ENCODE measurements around the gene PROX1. TPM values are rescaled to one million over a fixed set of nuclear protein-coding genes. Genes with fewer than 3 reads are reported as not detected.

The PROX1 gene
- total RNA-seq, 1 donor from 2014 or later, result 0.32 TPM

DNA sequence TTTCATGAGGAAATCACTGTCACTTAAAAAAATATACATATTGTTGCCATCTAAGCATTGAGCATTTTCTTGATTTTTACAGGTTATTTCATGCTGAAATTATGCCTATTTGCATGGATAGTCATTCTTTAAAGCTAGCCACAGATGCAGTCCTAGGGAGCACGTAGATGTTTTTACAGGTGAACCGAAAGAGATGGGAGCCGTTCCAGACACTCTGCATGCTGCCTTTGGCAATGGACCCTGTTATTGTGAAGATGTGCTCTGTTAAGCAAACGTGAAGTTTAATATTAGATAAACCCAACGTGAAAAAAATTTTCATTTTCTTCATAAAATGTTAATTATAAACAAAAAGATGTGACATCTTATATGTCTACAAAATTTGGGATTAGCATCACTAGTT, 7.1 kb downstream of the PROX1 start:
- DNase-seq (ENCODE audit: low spot score), result no peak
- Mint-ChIP-seq H3K9me3 (ENCODE audit: low read depth) (no peaks in the 10 kb centered on the region), H3K4me3 (ENCODE audit: unreplicated experiment) (no peak overlapping the region), H3K27me3 (ENCODE audit: low read depth) (peaks cover 57% of the 10 kb centered on the region), H3K4me1 (ENCODE audit: low read depth) (no peaks in the 10 kb centered on the region), H3K27ac (ENCODE audit: unreplicated experiment) (no peak overlapping the region), H3K36me3 (ENCODE audit: low read depth) (no peaks in the 10 kb centered on the region)
- no peak for TF ChIP-seq CTCF (IDR thresholded peaks at IDR 0.05)

GRCh38 chr1:213995603-213996002, 7.8 kb downstream of the PROX1 start:
- H3K4me3 Mint-ChIP-seq (ENCODE audit: unreplicated experiment), result no peak overlapping the region
- DNase-seq (ENCODE audit: low spot score), result no peak
- no peaks in the 10 kb centered on the region for H3K4me1 Mint-ChIP-seq (ENCODE audit: low read depth)
- H3K36me3 Mint-ChIP-seq (ENCODE audit: low read depth), result no peaks in the 10 kb centered on the region
- peaks cover 54% of the 10 kb centered on the region for H3K27me3 Mint-ChIP-seq (ENCODE audit: low read depth)
- no peak for TF ChIP-seq CTCF (IDR thresholded peaks at IDR 0.05)
- no peaks in the 10 kb centered on the region for H3K9me3 Mint-ChIP-seq (ENCODE audit: low read depth)
- no peak overlapping the region for H3K27ac Mint-ChIP-seq (ENCODE audit: unreplicated experiment)

DNA sequence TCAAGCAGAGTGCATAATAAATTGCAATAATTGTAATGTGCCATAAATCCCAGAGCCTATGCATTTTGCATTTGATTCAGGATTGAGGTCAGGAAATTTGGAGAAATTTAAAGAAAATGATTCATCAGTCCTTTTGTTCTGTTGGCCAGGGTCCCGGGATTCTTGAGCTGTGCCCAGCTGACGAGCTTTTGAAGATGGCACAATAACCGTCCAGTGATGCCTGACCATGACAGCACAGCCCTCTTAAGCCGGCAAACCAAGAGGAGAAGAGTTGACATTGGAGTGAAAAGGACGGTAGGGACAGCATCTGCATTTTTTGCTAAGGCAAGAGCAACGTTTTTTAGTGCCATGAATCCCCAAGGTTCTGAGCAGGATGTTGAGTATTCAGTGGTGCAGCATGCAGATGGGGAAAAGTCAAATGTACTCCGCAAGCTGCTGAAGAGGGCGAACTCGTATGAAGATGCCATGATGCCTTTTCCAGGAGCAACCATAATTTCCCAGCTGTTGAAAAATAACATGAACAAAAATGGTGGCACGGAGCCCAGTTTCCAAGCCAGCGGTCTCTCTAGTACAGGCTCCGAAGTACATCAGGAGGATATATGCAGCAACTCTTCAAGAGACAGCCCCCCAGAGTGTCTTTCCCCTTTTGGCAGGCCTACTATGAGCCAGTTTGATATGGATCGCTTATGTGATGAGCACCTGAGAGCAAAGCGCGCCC, 8.7 kb downstream of the PROX1 start:
- no peak for DNase-seq (ENCODE audit: low spot score)
- no peaks in the 10 kb centered on the region for H3K9me3 Mint-ChIP-seq (ENCODE audit: low read depth)

GRCh38 chr1:213997038-213997771, 9.4 kb downstream of the PROX1 start:
- H3K36me3 Mint-ChIP-seq (ENCODE audit: low read depth), result no peaks in the 10 kb centered on the region
- DNase-seq (ENCODE audit: low spot score), result no peak
- H3K4me3 Mint-ChIP-seq (ENCODE audit: unreplicated experiment), result no peak overlapping the region
- no peaks in the 10 kb centered on the region for H3K9me3 Mint-ChIP-seq (ENCODE audit: low read depth)
- H3K27me3 Mint-ChIP-seq (ENCODE audit: low read depth), result peaks cover 43% of the 10 kb centered on the region
- TF ChIP-seq CTCF (IDR thresholded peaks at IDR 0.05), result no peak
- H3K27ac Mint-ChIP-seq (ENCODE audit: unreplicated experiment), result no peak overlapping the region
- no peaks in the 10 kb centered on the region for H3K4me1 Mint-ChIP-seq (ENCODE audit: low read depth)

More for the DNA sequence above, 8.7 kb downstream of the PROX1 start:
- peaks cover 47% of the 10 kb centered on the region for H3K27me3 Mint-ChIP-seq (ENCODE audit: low read depth)
- no peaks in the 10 kb centered on the region for H3K36me3 Mint-ChIP-seq (ENCODE audit: low read depth)
- no peak overlapping the region for H3K27ac Mint-ChIP-seq (ENCODE audit: unreplicated experiment)
- TF ChIP-seq CTCF (IDR thresholded peaks at IDR 0.05), result no peak
- H3K4me1 Mint-ChIP-seq (ENCODE audit: low read depth), result no peaks in the 10 kb centered on the region
- H3K4me3 Mint-ChIP-seq (ENCODE audit: unreplicated experiment), result no peak overlapping the region

GRCh38 chr1:213997772-213998107, 10.0 kb downstream of the PROX1 start:
- Mint-ChIP-seq H3K4me3 (ENCODE audit: unreplicated experiment) (no peak overlapping the region), H3K4me1 (ENCODE audit: low read depth) (no peaks in the 10 kb centered on the region), H3K27ac (ENCODE audit: unreplicated experiment) (no peak overlapping the region), H3K27me3 (ENCODE audit: low read depth) (peaks cover 38% of the 10 kb centered on the region), H3K9me3 (ENCODE audit: low read depth) (no peaks in the 10 kb centered on the region), H3K36me3 (ENCODE audit: low read depth) (no peaks in the 10 kb centered on the region)
- no peak for DNase-seq (ENCODE audit: low spot score)
- TF ChIP-seq CTCF (IDR thresholded peaks at IDR 0.05), result no peak
